ENCODE measurements around the gene FAM151B.

FAM151B gene

DNA sequence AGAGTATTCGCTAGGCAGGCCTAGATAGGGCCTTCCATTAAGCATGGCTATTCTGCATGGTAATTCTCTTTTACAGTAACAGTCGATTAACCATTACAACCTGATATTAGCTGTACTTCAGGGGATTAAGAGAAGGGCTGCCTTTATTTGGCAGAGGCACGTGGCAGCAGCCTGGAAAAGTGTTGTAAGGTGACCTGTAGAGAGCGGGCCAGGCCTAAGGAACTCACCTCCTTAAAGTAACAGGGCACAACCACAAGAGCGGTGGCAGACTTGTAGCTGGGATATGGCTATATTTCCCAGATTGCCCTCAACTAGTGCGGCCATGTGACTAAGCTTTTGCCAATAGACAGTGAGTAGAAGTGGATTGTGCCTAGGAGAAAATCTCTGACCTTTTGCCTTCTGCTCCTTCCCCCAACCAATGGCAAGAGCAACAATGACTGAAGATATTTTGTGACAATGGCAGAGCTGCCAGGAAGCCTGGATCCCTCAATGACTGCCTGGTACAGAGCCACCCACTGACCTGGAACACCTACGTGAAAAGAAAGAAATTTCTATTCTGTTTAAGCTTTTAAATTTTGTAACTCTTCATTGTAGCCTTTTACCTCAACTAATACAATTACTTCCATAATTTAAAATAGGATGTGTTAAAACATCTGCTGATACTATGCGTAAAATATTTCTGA lies 101.1 kb downstream of the FAM151B start:
- TF ChIP-seq, protein P1, sequence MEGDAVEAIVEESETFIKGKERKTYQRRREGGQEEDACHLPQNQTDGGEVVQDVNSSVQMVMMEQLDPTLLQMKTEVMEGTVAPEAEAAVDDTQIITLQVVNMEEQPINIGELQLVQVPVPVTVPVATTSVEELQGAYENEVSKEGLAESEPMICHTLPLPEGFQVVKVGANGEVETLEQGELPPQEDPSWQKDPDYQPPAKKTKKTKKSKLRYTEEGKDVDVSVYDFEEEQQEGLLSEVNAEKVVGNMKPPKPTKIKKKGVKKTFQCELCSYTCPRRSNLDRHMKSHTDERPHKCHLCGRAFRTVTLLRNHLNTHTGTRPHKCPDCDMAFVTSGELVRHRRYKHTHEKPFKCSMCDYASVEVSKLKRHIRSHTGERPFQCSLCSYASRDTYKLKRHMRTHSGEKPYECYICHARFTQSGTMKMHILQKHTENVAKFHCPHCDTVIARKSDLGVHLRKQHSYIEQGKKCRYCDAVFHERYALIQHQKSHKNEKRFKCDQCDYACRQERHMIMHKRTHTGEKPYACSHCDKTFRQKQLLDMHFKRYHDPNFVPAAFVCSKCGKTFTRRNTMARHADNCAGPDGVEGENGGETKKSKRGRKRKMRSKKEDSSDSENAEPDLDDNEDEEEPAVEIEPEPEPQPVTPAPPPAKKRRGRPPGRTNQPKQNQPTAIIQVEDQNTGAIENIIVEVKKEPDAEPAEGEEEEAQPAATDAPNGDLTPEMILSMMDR (IDR thresholded peaks at IDR 0.05; ENCODE audit: low read depth, low read length) = no peak
- H3K4me3 ChIP-seq (ENCODE audit: low read depth, low read length) = no peak overlapping the region

GRCh38 chr5:80590766-80591165 lies 102.9 kb downstream of the FAM151B start:
- no peak overlapping the region for H3K4me3 ChIP-seq (ENCODE audit: low read depth, low read length)
- TF ChIP-seq, protein P1 (IDR thresholded peaks at IDR 0.05; ENCODE audit: low read depth, low read length) = no peak

GRCh38 chr5:80591352-80591751 lies 103.5 kb downstream of the FAM151B start:
- TF ChIP-seq, protein P1 (IDR thresholded peaks at IDR 0.05; ENCODE audit: low read depth, low read length) = no peak
- no peak overlapping the region for H3K4me3 ChIP-seq (ENCODE audit: low read depth, low read length)

DNA sequence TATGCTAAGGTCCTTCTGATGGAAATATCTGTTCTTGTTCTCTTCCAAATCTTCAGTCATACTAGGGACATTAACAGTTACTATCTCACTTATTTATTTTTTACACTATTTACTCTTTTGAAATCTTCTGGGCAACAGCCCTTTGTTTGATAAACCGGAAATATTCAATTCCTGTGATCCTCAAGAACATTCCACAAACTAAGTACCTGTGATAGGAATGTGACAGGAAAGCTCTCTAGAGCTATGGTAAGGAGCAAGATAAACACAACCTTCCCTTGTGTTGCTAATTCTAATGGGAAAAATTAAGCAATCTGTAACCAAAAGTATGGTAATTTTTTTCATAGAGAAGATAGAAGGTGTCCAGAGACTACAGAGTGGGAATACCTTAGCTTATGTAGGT lies 104.2 kb downstream of the FAM151B start:
- TF ChIP-seq, protein P1 (IDR thresholded peaks at IDR 0.05; ENCODE audit: low read depth, low read length) = no peak
- H3K4me3 ChIP-seq (ENCODE audit: low read depth, low read length) = no peak overlapping the region
